Body of pancreas (tissue), 4 donors: ENCODE results near the gene TLX2. TPM values are rescaled to one million over a fixed set of nuclear protein-coding genes. Genes with fewer than 3 reads are reported as not detected.

ENCODE experiments used
- ATAC-seq: fragments of 150-250 bp; one replicate; pipeline ENCODE4 v1.9.1; 2016
- DNase-seq, 4 donors: peaks; one replicate each; pipeline ENCODE4 v3.0.0-alpha.2; 2019
- H3K27ac ChIP-seq, 4 donors: fragments of 200-600 bp; sonication (generic); 1 replicate in 3 of 4; 2 replicates in 1 of 4; pipeline versions ENCODE4 v1.5.1 to v1.6.1; 2016 to 2019; ENCODE audit warnings: mild to moderate bottlenecking in 1 of 4, mixed read lengths in 1 of 4, moderate library complexity in 1 of 4
- H3K27me3 ChIP-seq, 2 donors: fragments of 200-600 bp; sonication (generic); one replicate each; pipeline ENCODE4 v1.6.0; 2016; ENCODE audit warnings: mild to moderate bottlenecking in 1 of 2
- H3K36me3 ChIP-seq, 2 donors: fragments of 200-600 bp; sonication (generic); replicated peaks in 1 of 2; 2 replicates each; pipeline ENCODE4 v1.5.1; 2016; ENCODE audit warnings: low read depth in 2 of 2; ENCODE audit not compliant: insufficient read depth in 1 of 2
- H3K4me1 ChIP-seq: fragments of 200-600 bp; sonication (generic); one replicate; pipeline ENCODE4 v1.6.0; 2016
- H3K4me3 ChIP-seq, 2 donors: fragments of 200-600 bp; sonication (generic); 1 replicate in 1 of 2; 2 replicates in 1 of 2; pipeline ENCODE4 v1.5.1; 2016 to 2019
- H3K9me3 ChIP-seq, 3 donors: fragments of 200-600 bp; sonication (generic); 1 replicate in 2 of 3; 2 replicates in 1 of 3; pipeline ENCODE4 v1.5.1; 2016
- POLR2A ChIP-seq, 3 donors: fragments of 450-650 bp; IDR thresholded peaks; one replicate each; pipeline ENCODE4 v1.6.1; 2016; ENCODE audit warnings: antibody characterized with exemption in 3 of 3, mild to moderate bottlenecking in 2 of 3
- WGBS, 2 donors: methylation state at CpG; one replicate each; pipeline ENCODE4 v1.1.5; 2017; 5-methylcytosine and 5-hydroxymethylcytosine counted together
- intact Hi-C: fragments of 100-400 bp; cut with DNase I; formaldehyde crosslinking; loops from one replicate; pipeline ENCODE4 v1.15.1; 2023
- total RNA-seq, 2 donors: library from RNA; depleted of rRNA; stranded (reverse); fragments of >200 nt; gene quantifications; one replicate each; pipeline ENCODE4 v1.1.0, GENCODE V29; 2016
- TF ChIP-seq, protein P1 (sequence below), 7 experiments: fragments of 450-650 bp in 4 of 7; fragments of 200-600 bp in 3 of 7; sonication (generic) in 3 of 7; IDR thresholded peaks; one replicate each; pipeline ENCODE4 v1.5.1; 2016 to 2019; ENCODE audit warnings: antibody characterized with exemption in 7 of 7

TLX2 gene
- total RNA-seq, 2 donors from 2014 or later, result not detected

GRCh38 chr2:74566076-74566753 is 52.0 kb downstream of the TLX2 start:
- no peak for ATAC-seq
- no peak for TF ChIP-seq POLR2A (IDR thresholded peaks at IDR 0.05)
- TF ChIP-seq, protein P1, sequence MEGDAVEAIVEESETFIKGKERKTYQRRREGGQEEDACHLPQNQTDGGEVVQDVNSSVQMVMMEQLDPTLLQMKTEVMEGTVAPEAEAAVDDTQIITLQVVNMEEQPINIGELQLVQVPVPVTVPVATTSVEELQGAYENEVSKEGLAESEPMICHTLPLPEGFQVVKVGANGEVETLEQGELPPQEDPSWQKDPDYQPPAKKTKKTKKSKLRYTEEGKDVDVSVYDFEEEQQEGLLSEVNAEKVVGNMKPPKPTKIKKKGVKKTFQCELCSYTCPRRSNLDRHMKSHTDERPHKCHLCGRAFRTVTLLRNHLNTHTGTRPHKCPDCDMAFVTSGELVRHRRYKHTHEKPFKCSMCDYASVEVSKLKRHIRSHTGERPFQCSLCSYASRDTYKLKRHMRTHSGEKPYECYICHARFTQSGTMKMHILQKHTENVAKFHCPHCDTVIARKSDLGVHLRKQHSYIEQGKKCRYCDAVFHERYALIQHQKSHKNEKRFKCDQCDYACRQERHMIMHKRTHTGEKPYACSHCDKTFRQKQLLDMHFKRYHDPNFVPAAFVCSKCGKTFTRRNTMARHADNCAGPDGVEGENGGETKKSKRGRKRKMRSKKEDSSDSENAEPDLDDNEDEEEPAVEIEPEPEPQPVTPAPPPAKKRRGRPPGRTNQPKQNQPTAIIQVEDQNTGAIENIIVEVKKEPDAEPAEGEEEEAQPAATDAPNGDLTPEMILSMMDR (IDR thresholded peaks at IDR 0.05), result no peak
- Histone ChIP-seq H3K9me3 (no peaks in the 10 kb centered on the region), H3K27ac (no peak overlapping the region), H3K27me3 (no peaks in the 10 kb centered on the region), H3K4me1 (no peaks in the 10 kb centered on the region), H3K4me3 (no peak overlapping the region), H3K36me3 (no peaks in the 10 kb centered on the region)
- no peak for DNase-seq
- intact Hi-C loops, result no loop called here
- WGBS, 2 donors, result 53 to 57% methylated on average over 7 of the region's 7 CpGs

- Histone ChIP-seq H3K27me3 (no peaks in the 10 kb centered on the region), H3K4me1 (no peaks in the 10 kb centered on the region), H3K36me3 (no peaks in the 10 kb centered on the region), H3K27ac (no peak overlapping the region), H3K9me3 (no peaks in the 10 kb centered on the region), H3K4me3 (no peak overlapping the region)
- TF ChIP-seq, protein P1 (IDR thresholded peaks at IDR 0.05), result no peak
- no peak for TF ChIP-seq POLR2A (IDR thresholded peaks at IDR 0.05)
- ATAC-seq (no peak), DNase-seq (no peak)
- intact Hi-C loops, result no loop called here
Measured at GRCh38 chr2:74566754-74567085, 52.5 kb downstream of the TLX2 start.

Other genes with a start within 250 kb of the TLX2 start
- gene SLC4A5, start 171.0 kb upstream of the TLX2 start, total RNA-seq, result 1 to 10 TPM; 2.3 to 8.3 TPM
- 10 to 100 TPM; 71.3 to 82.4 TPM for gene DCTN1, start 134.1 kb upstream of the TLX2 start, total RNA-seq
- 1 to 10 TPM in 1 of 2 donors, under 1 TPM in 1; 0.33 to 1.6 TPM for gene C2orf81, start 92.8 kb upstream of the TLX2 start, total RNA-seq
- 10 to 100 TPM in 1 of 2 donors, under 1 TPM in 1; 0.99 to 14.3 TPM for gene WDR54, start 92.7 kb upstream of the TLX2 start, total RNA-seq
- gene RTKN, start 72.5 kb upstream of the TLX2 start, total RNA-seq, result 10 to 100 TPM; 36.1 to 80.8 TPM
- gene INO80B, start 59.4 kb upstream of the TLX2 start, total RNA-seq, result 10 to 100 TPM in 1 of 2 donors, 1 to 10 TPM in 1; 6.3 to 32.4 TPM
- 10 to 100 TPM; 35.3 to 56.3 TPM for gene WBP1, start 56.0 kb upstream of the TLX2 start, total RNA-seq
- 10 to 100 TPM; 43.6 to 65.9 TPM for gene MOGS, start 49.1 kb upstream of the TLX2 start, total RNA-seq
- 10 to 100 TPM; 20.1 to 88.2 TPM for gene MRPL53, start 41.8 kb upstream of the TLX2 start, total RNA-seq
- 10 to 100 TPM; 20.5 to 39.2 TPM for gene CCDC142, start 31.5 kb upstream of the TLX2 start, total RNA-seq
- 10 to 100 TPM; 26.5 to 28.3 TPM for gene TTC31, start 31.4 kb upstream of the TLX2 start, total RNA-seq
- gene LBX2, start 14.8 kb upstream of the TLX2 start, total RNA-seq, result 1 to 10 TPM; 2.3 to 7.6 TPM
- 10 to 100 TPM; 16.5 to 22.3 TPM for gene PCGF1, start 6.8 kb upstream of the TLX2 start, total RNA-seq
- gene DQX1, start 11.8 kb downstream of the TLX2 start, total RNA-seq, result 1 to 10 TPM in 1 of 2 donors, not detected in 1; 2.0 TPM
- gene AUP1, start 15.3 kb downstream of the TLX2 start, total RNA-seq, result 100 to 1,000 TPM in 1 of 2 donors, 10 to 100 TPM in 1; 82.5 to 170 TPM
- 10 to 100 TPM; 14.3 to 14.5 TPM for gene HTRA2, start 15.5 kb downstream of the TLX2 start, total RNA-seq
- gene LOXL3, start 39.5 kb downstream of the TLX2 start, total RNA-seq, result 1 to 10 TPM in 1 of 2 donors, under 1 TPM in 1; 0.33 to 3.1 TPM
- gene DOK1, start 40.3 kb downstream of the TLX2 start, total RNA-seq, result 10 to 100 TPM in 1 of 2 donors, 1 to 10 TPM in 1; 9.2 to 15.3 TPM
- not detected for gene M1AP, start 133.9 kb downstream of the TLX2 start, total RNA-seq
- 1 to 10 TPM; 3.1 to 4.6 TPM for gene SEMA4F, start 139.8 kb downstream of the TLX2 start, total RNA-seq